ENCODE measurements around the gene PLB1. TPM values are rescaled to one million over a fixed set of nuclear protein-coding genes. Genes with fewer than 3 reads are reported as not detected.

PLB1 gene
- total RNA-seq, 2 experiments from 2014 or later = 0.87 to 1.1 TPM

- no peak for DNase-seq
- CTCF ChIA-PET = interaction anchor here (0.5 to 1.7 kb wide), 8 partner anchors 12 to 748 kb away, joined by 3 to 8 read pairs (median 3); no protein-coding TSS in a partner anchor
- Mint-ChIP-seq H3K4me1 (peaks cover 46% of the 10 kb centered on the region), H3K27me3 (no peaks in the 10 kb centered on the region), H3K27ac (no peak overlapping the region), H3K36me3 (ENCODE audit: low read depth) (no peaks in the 10 kb centered on the region), H3K4me3 (no peak overlapping the region), H3K9me3 (ENCODE audit: low read depth) (no peaks in the 10 kb centered on the region)
- intact Hi-C loops (cut with DNase I, micrococcal nuclease) = loop anchor here (1.0 to 2.0 kb wide), 5 partner anchors 297 to 749 kb away; partner anchors contain the start of gene MRPL33 (in 1 of the 2)
- ATAC-seq = no peak
- POLR2A ChIA-PET = no interaction called here
Measured at GRCh38 chr2:28451793-28452533, 43.9 kb upstream of the PLB1 start.

GRCh38 chr2:28452534-28453081 is 43.3 kb upstream of the PLB1 start:
- H3K4me1 Mint-ChIP-seq = peaks cover 40% of the 10 kb centered on the region
- H3K4me3 Mint-ChIP-seq = no peak overlapping the region
- H3K27me3 Mint-ChIP-seq = no peaks in the 10 kb centered on the region
- ATAC-seq (peak; percentile 57), DNase-seq (peak; percentile 92)
- no peaks in the 10 kb centered on the region for H3K36me3 Mint-ChIP-seq (ENCODE audit: low read depth)
- ChIA-PET CTCF (interaction anchor here (0.5 to 1.7 kb wide), 16 partner anchors 11 to 749 kb away, joined by 3 to 8 read pairs (median 4); no protein-coding TSS in a partner anchor), POLR2A (no interaction called here)
- H3K27ac Mint-ChIP-seq = peak overlapping the region; percentile 11
- no peaks in the 10 kb centered on the region for H3K9me3 Mint-ChIP-seq (ENCODE audit: low read depth)
- intact Hi-C loops (cut with DNase I, micrococcal nuclease) = loop anchor here (1.0 to 2.0 kb wide), 5 partner anchors 297 to 749 kb away; partner anchors contain the start of gene MRPL33 (in 1 of the 2)

DNA sequence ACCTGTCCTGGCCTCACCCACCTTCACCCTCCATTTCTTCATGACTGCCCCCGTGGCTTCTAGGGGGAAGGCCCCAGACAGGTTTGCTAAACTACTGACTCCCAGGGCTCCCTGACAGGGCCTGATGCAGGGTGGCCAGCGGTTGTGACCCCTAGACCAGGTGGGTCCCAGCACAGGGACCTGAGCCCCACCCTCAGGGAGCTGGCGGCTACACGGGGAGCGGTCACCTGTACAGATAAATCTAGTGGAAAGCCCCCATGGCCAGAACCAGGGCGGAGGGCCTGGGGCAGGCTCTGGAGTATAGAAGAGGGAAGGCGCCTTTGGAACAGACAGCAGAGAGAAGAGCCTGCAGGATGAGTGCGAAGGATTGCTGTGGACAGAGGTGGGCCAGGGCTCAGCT is 42.5 kb upstream of the PLB1 start:
- intact Hi-C loops (cut with DNase I, micrococcal nuclease) = loop anchor here in 1 of 2 experiments (2.0 kb wide), 1 partner anchor 699 kb away; no protein-coding TSS in a partner anchor
- CTCF ChIA-PET = interaction anchor here (0.5 to 1.7 kb wide), 14 partner anchors 10 to 750 kb away, joined by 3 to 8 read pairs (median 3); no protein-coding TSS in a partner anchor
- no peak overlapping the region for H3K27ac Mint-ChIP-seq
- ATAC-seq = no peak
- no peaks in the 10 kb centered on the region for H3K9me3 Mint-ChIP-seq (ENCODE audit: low read depth)
- no peaks in the 10 kb centered on the region for H3K36me3 Mint-ChIP-seq (ENCODE audit: low read depth)
- no peak for DNase-seq
- peaks cover 32% of the 10 kb centered on the region for H3K4me1 Mint-ChIP-seq
- peaks cover 3% of the 10 kb centered on the region for H3K27me3 Mint-ChIP-seq
- POLR2A ChIA-PET = no interaction called here
- no peak overlapping the region for H3K4me3 Mint-ChIP-seq

DNA sequence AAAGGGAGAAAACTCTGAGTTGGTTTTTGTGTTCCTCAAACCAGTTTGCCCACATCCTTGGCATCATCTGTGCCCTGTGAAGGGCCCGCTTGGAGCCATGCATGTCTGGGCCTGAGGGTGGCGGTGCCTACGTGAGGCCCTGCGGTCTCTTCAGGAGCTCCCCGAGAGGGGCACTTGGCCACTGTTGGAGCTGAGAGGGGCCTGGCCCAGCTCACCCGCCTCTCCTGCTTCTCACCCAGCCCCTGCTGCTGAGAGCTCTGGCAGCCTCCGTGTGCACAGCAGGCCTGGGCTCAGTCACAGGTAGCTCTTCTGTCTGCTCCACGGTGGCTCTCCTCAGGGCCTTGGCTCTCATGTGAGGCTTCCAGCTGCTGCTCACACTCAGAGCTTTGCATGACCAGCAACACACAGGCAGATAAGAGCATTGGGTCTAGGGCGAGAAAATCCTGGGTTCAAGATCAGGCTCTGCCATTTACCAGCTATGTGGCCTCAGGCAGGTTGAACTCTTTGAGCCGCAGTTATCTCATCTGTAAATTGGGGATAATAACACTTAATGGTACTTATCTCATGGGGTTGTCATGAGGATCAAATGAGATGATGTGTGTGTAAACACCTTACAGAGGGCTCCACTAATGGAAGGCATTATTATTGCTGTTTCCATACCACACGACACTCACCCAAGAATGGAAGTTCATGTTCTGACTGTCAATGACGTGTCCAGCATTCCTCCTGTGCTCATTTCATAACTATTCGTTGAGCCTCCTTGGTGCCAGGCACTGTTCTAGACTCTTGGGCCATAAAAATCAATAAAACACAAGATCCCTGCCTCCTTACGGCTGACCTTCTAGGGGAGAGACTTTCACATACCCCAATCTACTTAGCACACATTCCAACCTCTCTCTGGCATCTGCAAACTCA is 41.6 kb upstream of the PLB1 start:
- H3K4me1 Mint-ChIP-seq = peaks cover 23% of the 10 kb centered on the region
- ChIA-PET POLR2A (no interaction called here), CTCF (interaction anchor here (0.5 to 1.6 kb wide), 9 partner anchors 17 to 770 kb away, joined by 3 to 4 read pairs (median 3); no protein-coding TSS in a partner anchor)
- H3K9me3 Mint-ChIP-seq (ENCODE audit: low read depth) = no peaks in the 10 kb centered on the region
- intact Hi-C loops (cut with DNase I, micrococcal nuclease) = no loop called here
- H3K27ac Mint-ChIP-seq = no peak overlapping the region
- no peaks in the 10 kb centered on the region for H3K36me3 Mint-ChIP-seq (ENCODE audit: low read depth)
- DNase-seq = no peak
- H3K27me3 Mint-ChIP-seq = peaks cover 3% of the 10 kb centered on the region
- no peak overlapping the region for H3K4me3 Mint-ChIP-seq
- ATAC-seq = no peak

GRCh38 chr2:28457237-28457636 is 38.6 kb upstream of the PLB1 start:
- H3K27ac Mint-ChIP-seq = no peak overlapping the region
- intact Hi-C loops (cut with DNase I, micrococcal nuclease) = no loop called here
- CTCF ChIA-PET = no interaction called here

DNA sequence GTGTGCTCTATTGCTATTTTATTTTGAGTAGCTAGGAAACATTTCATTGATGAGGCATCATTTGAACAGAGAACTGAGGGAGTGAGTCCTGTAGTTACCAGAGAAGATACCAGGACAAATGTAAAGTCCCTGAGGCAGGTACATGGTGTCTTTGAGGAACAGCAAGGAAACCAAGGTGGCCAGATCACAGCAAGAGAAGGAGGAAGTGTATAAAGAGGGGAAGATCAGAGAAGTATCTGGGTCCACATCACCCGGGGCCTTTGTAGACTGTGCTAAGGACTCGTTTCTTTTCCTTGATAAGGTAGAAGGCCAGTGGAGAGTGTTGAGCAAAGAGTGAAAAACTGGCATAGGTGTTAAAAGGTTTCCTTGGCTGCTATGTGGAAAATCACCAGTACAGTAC is 34.8 kb upstream of the PLB1 start:
- Mint-ChIP-seq H3K27me3 (peaks cover 29% of the 10 kb centered on the region), H3K4me3 (no peak overlapping the region), H3K4me1 (peaks cover 25% of the 10 kb centered on the region), H3K9me3 (ENCODE audit: low read depth) (peaks cover 14% of the 10 kb centered on the region), H3K36me3 (ENCODE audit: low read depth) (peaks cover 5% of the 10 kb centered on the region), H3K27ac (no peak overlapping the region)
- CTCF ChIA-PET = interaction anchor here (0.7 kb wide), 3 partner anchors 21 to 50 kb away, joined by 3 to 6 read pairs (median 4); no protein-coding TSS in a partner anchor
- ATAC-seq (no peak), DNase-seq (no peak)
- intact Hi-C loops (cut with DNase I, micrococcal nuclease) = no loop called here
- POLR2A ChIA-PET = no interaction called here

More at GRCh38 chr2:28457237-28457636, 38.6 kb upstream of the PLB1 start:
- DNase-seq = no peak
- ATAC-seq = no peak
- H3K36me3 Mint-ChIP-seq (ENCODE audit: low read depth) = peaks cover 3% of the 10 kb centered on the region
- no peak overlapping the region for H3K4me3 Mint-ChIP-seq
- peaks cover 2% of the 10 kb centered on the region for H3K4me1 Mint-ChIP-seq
- H3K27me3 Mint-ChIP-seq = peaks cover 13% of the 10 kb centered on the region
- peaks cover 3% of the 10 kb centered on the region for H3K9me3 Mint-ChIP-seq (ENCODE audit: low read depth)
- POLR2A ChIA-PET = no interaction called here

DNA sequence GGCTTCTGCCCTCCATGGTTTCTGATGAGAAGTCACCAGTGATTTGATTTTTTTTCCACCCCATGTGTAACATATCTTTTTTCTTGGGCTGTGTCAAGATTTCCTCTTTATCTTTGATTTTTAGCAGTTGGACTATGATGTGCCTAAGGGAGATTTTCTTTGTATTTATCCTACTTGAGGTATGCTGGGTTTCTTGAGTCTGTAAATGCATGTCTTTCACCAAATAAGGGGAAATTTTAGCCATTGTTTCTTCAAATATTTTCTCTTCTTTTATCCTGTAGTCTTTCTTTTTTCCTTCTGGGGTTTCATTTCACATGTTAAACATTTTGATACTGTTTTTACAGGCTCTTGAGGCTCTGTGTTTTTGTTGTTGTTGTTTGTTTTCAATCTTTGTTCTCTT is 33.7 kb upstream of the PLB1 start:
- DNase-seq (no peak), ATAC-seq (no peak)
- peaks cover 32% of the 10 kb centered on the region for H3K4me1 Mint-ChIP-seq
- intact Hi-C loops (cut with DNase I, micrococcal nuclease) = no loop called here
- peaks cover 5% of the 10 kb centered on the region for H3K36me3 Mint-ChIP-seq (ENCODE audit: low read depth)
- H3K9me3 Mint-ChIP-seq (ENCODE audit: low read depth) = peaks cover 14% of the 10 kb centered on the region
- H3K27me3 Mint-ChIP-seq = peaks cover 29% of the 10 kb centered on the region
- H3K4me3 Mint-ChIP-seq = no peak overlapping the region
- CTCF ChIA-PET = interaction anchor here (1.1 to 1.3 kb wide), 3 partner anchors 13 to 708 kb away, joined by 3 to 4 read pairs (median 3); no protein-coding TSS in a partner anchor
- no peak overlapping the region for H3K27ac Mint-ChIP-seq
- POLR2A ChIA-PET = no interaction called here

DNA sequence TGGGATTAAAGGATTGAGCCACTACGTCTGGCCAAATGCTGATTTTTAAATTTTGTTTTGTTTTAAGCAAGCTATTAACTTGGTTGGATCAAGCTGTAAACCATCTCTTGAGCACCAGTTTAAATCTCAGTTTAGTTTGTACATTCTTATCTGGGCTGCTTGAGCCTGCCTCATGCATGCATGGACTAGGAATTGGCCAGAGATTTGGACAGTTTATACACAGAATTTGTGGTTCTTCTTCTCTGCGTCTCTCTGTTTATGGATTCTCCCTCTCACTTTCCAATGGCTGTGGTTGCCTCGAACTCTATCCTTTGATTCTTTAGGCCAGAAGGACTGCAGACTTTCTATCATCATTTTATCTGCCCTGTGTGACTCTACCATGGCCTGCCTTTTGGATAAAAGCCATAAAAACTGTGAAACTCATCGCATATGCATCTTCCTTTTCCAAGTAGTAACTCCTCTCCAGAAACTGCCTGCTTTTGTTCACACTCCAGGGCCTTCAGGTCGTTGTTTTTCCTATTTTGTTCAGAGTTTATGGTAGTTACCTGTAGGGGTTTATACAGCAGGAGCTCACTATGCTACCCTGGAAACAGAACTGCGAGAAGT is 32.5 kb upstream of the PLB1 start:
- DNase-seq = no peak
- H3K27ac Mint-ChIP-seq = no peak overlapping the region
- H3K9me3 Mint-ChIP-seq (ENCODE audit: low read depth) = peaks cover 14% of the 10 kb centered on the region
- intact Hi-C loops (cut with DNase I, micrococcal nuclease) = no loop called here
- H3K4me3 Mint-ChIP-seq = no peak overlapping the region
- ChIA-PET CTCF (interaction anchor here (1.1 to 1.3 kb wide), 5 partner anchors 10 to 709 kb away, joined by 3 to 5 read pairs (median 4); no protein-coding TSS in a partner anchor), POLR2A (no interaction called here)
- H3K4me1 Mint-ChIP-seq = peaks cover 32% of the 10 kb centered on the region
- no peak for ATAC-seq
- peaks cover 28% of the 10 kb centered on the region for H3K27me3 Mint-ChIP-seq
- H3K36me3 Mint-ChIP-seq (ENCODE audit: low read depth) = peaks cover 5% of the 10 kb centered on the region

- H3K4me3 Mint-ChIP-seq = no peak overlapping the region
- POLR2A ChIA-PET = no interaction called here
- H3K27me3 Mint-ChIP-seq = peaks cover 28% of the 10 kb centered on the region
- ATAC-seq (no peak), DNase-seq (no peak)
- H3K27ac Mint-ChIP-seq = no peak overlapping the region
- H3K36me3 Mint-ChIP-seq (ENCODE audit: low read depth) = peaks cover 5% of the 10 kb centered on the region
- H3K4me1 Mint-ChIP-seq = peaks cover 32% of the 10 kb centered on the region
- intact Hi-C loops (cut with DNase I, micrococcal nuclease) = no loop called here
- H3K9me3 Mint-ChIP-seq (ENCODE audit: low read depth) = peaks cover 14% of the 10 kb centered on the region
- CTCF ChIA-PET = interaction anchor here (1.2 to 1.3 kb wide), 2 partner anchors 11 to 12 kb away, joined by 5 read pairs; no protein-coding TSS in a partner anchor
Measured at GRCh38 chr2:28463893-28464292, 32.0 kb upstream of the PLB1 start.

GRCh38 chr2:28465148-28465885 is 30.5 kb upstream of the PLB1 start:
- CTCF ChIA-PET = interaction anchor here (0.6 to 0.7 kb wide), 3 partner anchors 27 to 310 kb away, joined by 3 read pairs; no protein-coding TSS in a partner anchor
- intact Hi-C loops (cut with DNase I, micrococcal nuclease) = loop anchor here (1.0 to 5.0 kb wide), 5 partner anchors 15 to 573 kb away; partner anchors contain the start of genes BABAM2 (in 1 of the 2), FOSL2 (in 1 of the 2) and RBKS (in 1 of the 2)

More at GRCh38 chr2:28465148-28465885, 30.5 kb upstream of the PLB1 start:
- Mint-ChIP-seq H3K4me3 (no peak overlapping the region), H3K9me3 (ENCODE audit: low read depth) (peaks cover 14% of the 10 kb centered on the region), H3K36me3 (ENCODE audit: low read depth) (peaks cover 5% of the 10 kb centered on the region), H3K4me1 (peaks cover 41% of the 10 kb centered on the region), H3K27ac (peak overlapping the region; percentile 83), H3K27me3 (peaks cover 26% of the 10 kb centered on the region)
- DNase-seq = peak; percentile 36
- ATAC-seq = peak; percentile 96
- POLR2A ChIA-PET = interaction anchor here (1.0 kb wide), 1 partner anchor 194 kb away, joined by 4 read pairs; no protein-coding TSS in a partner anchor
